Hepatocyte (in vitro differentiated cells): ENCODE measurements around the gene TMEM132A. TPM values are rescaled to one million over a fixed set of nuclear protein-coding genes. Genes with fewer than 3 reads are reported as not detected.

Experiments
- DNase-seq: peaks from one replicate; pipeline ENCODE4 v3.0.0-alpha.2; 2016; ENCODE audit warnings: low spot score
- H2AFZ ChIP-seq: fragments of 200-600 bp; sonication (generic); 2 replicates; pipeline ENCODE4 v1.6.0; 2016; ENCODE audit warnings: antibody characterized with exemption, mild to moderate bottlenecking
- H3K27ac ChIP-seq: fragments of 200-600 bp; sonication (generic); 2 replicates; pipeline ENCODE4 v1.5.1; 2016; ENCODE audit warnings: mild to moderate bottlenecking
- H3K27me3 ChIP-seq: fragments of 200-600 bp; sonication (generic); 2 replicates; pipeline ENCODE4 v1.6.1; 2016
- H3K36me3 ChIP-seq: fragments of 200-600 bp; sonication (generic); replicated peaks from 2 replicates; pipeline ENCODE4 v1.5.1; 2016; ENCODE audit warnings: low read depth; ENCODE audit not compliant: insufficient read depth
- H3K4me1 ChIP-seq: fragments of 200-600 bp; sonication (generic); 2 replicates; pipeline ENCODE4 v1.5.1; 2016; ENCODE audit warnings: mild to moderate bottlenecking, moderate library complexity; ENCODE audit not compliant: insufficient read depth
- H3K4me2 ChIP-seq: fragments of 200-600 bp; sonication (generic); 2 replicates; pipeline ENCODE4 v1.6.0; 2016
- H3K4me3 ChIP-seq: fragments of 200-600 bp; sonication (generic); 2 replicates; pipeline ENCODE4 v1.5.1; 2016; ENCODE audit warnings: mild to moderate bottlenecking
- H3K79me2 ChIP-seq: fragments of 200-600 bp; sonication (generic); 2 replicates; pipeline ENCODE4 v1.6.0; 2017; ENCODE audit warnings: mild to moderate bottlenecking
- H3K9me2 ChIP-seq: fragments of 200-600 bp; sonication (generic); replicated peaks from 2 replicates; pipeline ENCODE4 v1.6.0; 2017; ENCODE audit warnings: mild to moderate bottlenecking; ENCODE audit not compliant: insufficient read depth
- H3K9me3 ChIP-seq: fragments of 200-600 bp; sonication (generic); 2 replicates; pipeline ENCODE4 v1.5.1; 2016; ENCODE audit warnings: low read depth, mild to moderate bottlenecking
- H4K20me1 ChIP-seq: fragments of 200-600 bp; sonication (generic); 2 replicates; pipeline ENCODE4 v1.6.0; 2016; ENCODE audit warnings: mild to moderate bottlenecking; ENCODE audit not compliant: insufficient read depth, poor library complexity, severe bottlenecking
- CTCF ChIP-seq: fragments of 200-600 bp; sonication (generic); IDR thresholded peaks from 2 replicates; pipeline ENCODE4 v1.5.1; 2016; ENCODE audit warnings: antibody characterized with exemption, mild to moderate bottlenecking; ENCODE audit not compliant: poor library complexity
- EZH2 ChIP-seq: fragments of 200-600 bp; sonication (generic); IDR thresholded peaks from 2 replicates; pipeline ENCODE4 v1.6.1; 2016; ENCODE audit warnings: antibody characterized with exemption, mild to moderate bottlenecking, borderline replicate concordance
- EZH2phosphoT487 ChIP-seq: fragments of 200-600 bp; sonication (generic); IDR thresholded peaks from one replicate; pipeline ENCODE4 v1.6.1; 2018; ENCODE audit warnings: antibody characterized with exemption, mild to moderate bottlenecking, low read depth, moderate library complexity; ENCODE audit not compliant: unreplicated experiment, severe bottlenecking
- WGBS: methylation state at CpG from one replicate; pipeline ENCODE4 v1.1.6; 2016; ENCODE audit warnings: low lambda C conversion rate; ENCODE audit errors: missing lambda C conversion rate; 5-methylcytosine and 5-hydroxymethylcytosine counted together
- polyA plus RNA-seq: library from polyadenylated mRNA; unstranded; fragments of >200 nt; fragmentation: Nextera tagmentation; extraction: Ambion mirVana; gene quantifications from 2 replicates; pipeline ENCODE4 v1.2.1, GENCODE V29; 2016
- total RNA-seq: library from RNA; depleted of rRNA; stranded (reverse); fragments of >200 nt; gene quantifications from 2 replicates; pipeline ENCODE4 v1.2.3, GENCODE V29; 2014

Gene TMEM132A
- total and polyA plus RNA-seq, 2 experiments from 2014 or later = 44.3 to 98.7 TPM

GRCh38 chr11:60878245-60879101, 45.8 kb upstream of the TMEM132A start:
- H3K9me3 ChIP-seq = no peaks in the 10 kb centered on the region
- no peaks in the 10 kb centered on the region for H3K79me2 ChIP-seq
- H2AFZ ChIP-seq = no peak overlapping the region
- H4K20me1 ChIP-seq = no peaks in the 10 kb centered on the region
- TF ChIP-seq EZH2 = no peak
- no peak for TF ChIP-seq CTCF
- no peak for TF ChIP-seq EZH2phosphoT487
- no peaks in the 10 kb centered on the region for H3K9me2 ChIP-seq
- WGBS = 88% methylated on average over 5 of the region's 5 CpGs
- H3K4me1 ChIP-seq = no peaks in the 10 kb centered on the region
- no peak overlapping the region for H3K4me2 ChIP-seq
- H3K27ac ChIP-seq = no peak overlapping the region
- no peak for DNase-seq
- no peak overlapping the region for H3K4me3 ChIP-seq
- H3K36me3 ChIP-seq = no peaks in the 10 kb centered on the region
- H3K27me3 ChIP-seq = no peaks in the 10 kb centered on the region

GRCh38 chr11:60879104-60879503, 45.2 kb upstream of the TMEM132A start:
- no peaks in the 10 kb centered on the region for H4K20me1 ChIP-seq
- TF ChIP-seq EZH2phosphoT487 = no peak
- no peak for TF ChIP-seq EZH2
- no peak for DNase-seq
- 93% methylated on average over 1 of the region's 1 CpG for WGBS
- no peak overlapping the region for H3K4me3 ChIP-seq
- H3K36me3 ChIP-seq = no peaks in the 10 kb centered on the region
- H3K9me2 ChIP-seq = no peaks in the 10 kb centered on the region
- H3K4me2 ChIP-seq = no peak overlapping the region
- H3K79me2 ChIP-seq = no peaks in the 10 kb centered on the region
- no peaks in the 10 kb centered on the region for H3K9me3 ChIP-seq
- H3K27ac ChIP-seq = no peak overlapping the region
- no peak overlapping the region for H2AFZ ChIP-seq
- no peaks in the 10 kb centered on the region for H3K27me3 ChIP-seq
- no peaks in the 10 kb centered on the region for H3K4me1 ChIP-seq

- no peaks in the 10 kb centered on the region for H3K79me2 ChIP-seq
- H3K4me3 ChIP-seq = no peak overlapping the region
- no peaks in the 10 kb centered on the region for H3K27me3 ChIP-seq
- no peak overlapping the region for H3K27ac ChIP-seq
- 87% methylated on average over 5 of the region's 5 CpGs for WGBS
- H3K9me2 ChIP-seq = no peaks in the 10 kb centered on the region
- no peaks in the 10 kb centered on the region for H3K9me3 ChIP-seq
- no peak for DNase-seq
- no peak overlapping the region for H3K4me2 ChIP-seq
- no peak overlapping the region for H2AFZ ChIP-seq
- H3K4me1 ChIP-seq = no peaks in the 10 kb centered on the region
- TF ChIP-seq EZH2phosphoT487 = no peak
- no peak for TF ChIP-seq CTCF
- no peak for TF ChIP-seq EZH2
- no peaks in the 10 kb centered on the region for H3K36me3 ChIP-seq
- no peaks in the 10 kb centered on the region for H4K20me1 ChIP-seq
These were observed 44.2 kb upstream of the TMEM132A start for GRCh38 chr11:60879971-60880588.

- TF ChIP-seq EZH2phosphoT487 (no peak), CTCF (no peak), EZH2 (no peak)
- no peaks in the 10 kb centered on the region for H4K20me1 ChIP-seq
- H3K4me1 ChIP-seq = no peaks in the 10 kb centered on the region
- H3K27me3 ChIP-seq = no peaks in the 10 kb centered on the region
- no peak overlapping the region for H3K4me2 ChIP-seq
- H3K36me3 ChIP-seq = no peaks in the 10 kb centered on the region
- H3K27ac ChIP-seq = no peak overlapping the region
- H3K9me3 ChIP-seq = no peaks in the 10 kb centered on the region
- H3K4me3 ChIP-seq = no peak overlapping the region
- H3K79me2 ChIP-seq = no peaks in the 10 kb centered on the region
- no peak overlapping the region for H2AFZ ChIP-seq
- no peak for DNase-seq
- WGBS = 58% methylated on average over 8 of the region's 8 CpGs
- H3K9me2 ChIP-seq = no peaks in the 10 kb centered on the region
These were observed 43.5 kb upstream of the TMEM132A start for GRCh38 chr11:60880643-60881282.
